Upper lobe of left lung (tissue), 6 donors: ENCODE measurements around the gene ATF3. TPM values are rescaled to one million over a fixed set of nuclear protein-coding genes. Genes with fewer than 3 reads are reported as not detected.

Experiments used
- ATAC-seq, 2 donors: fragments of 200-7000 bp; cut with Tn5 transposase; one replicate each; pipeline ENCODE4 v1.9.1; 2022; ENCODE audit warnings: mild to moderate bottlenecking in 2 of 2, moderate library complexity in 2 of 2; ENCODE audit not compliant: low FRiP score in 2 of 2
- DNase-seq, 2 donors: peaks; one replicate each; pipeline ENCODE4 v3.0.0-alpha.2; 2019 to 2020
- H3K27ac ChIP-seq, 4 donors: fragments of 200-600 bp; sonication (generic); one replicate each; pipeline ENCODE4 v1.5.1; 2016 to 2019
- H3K27me3 ChIP-seq, 4 donors: fragments of 200-600 bp; sonication (generic); one replicate each; pipeline ENCODE4 v1.5.1; 2017 to 2019
- H3K36me3 ChIP-seq, 4 donors: fragments of 200-600 bp; sonication (generic); one replicate each; pipeline ENCODE4 v1.5.1; 2016 to 2019
- H3K4me1 ChIP-seq, 4 donors: fragments of 200-600 bp; sonication (generic); one replicate each; pipeline ENCODE4 v1.5.1; 2018 to 2019
- H3K4me3 ChIP-seq, 4 donors: fragments of 200-600 bp; sonication (generic); one replicate each; pipeline ENCODE4 v1.5.1; 2017 to 2019; ENCODE audit warnings: mild to moderate bottlenecking in 2 of 4, moderate library complexity in 1 of 4
- H3K9me3 ChIP-seq, 4 donors: fragments of 200-600 bp; sonication (generic); one replicate each; pipeline ENCODE4 v1.5.1; 2018 to 2019
- EP300 ChIP-seq, 4 donors: sonication (generic); formaldehyde crosslinking; IDR thresholded peaks; one replicate each; pipeline ENCODE4 v1.5.1; 2017; ENCODE audit warnings: antibody characterized with exemption in 4 of 4, control low read depth in 2 of 4
- POLR2A ChIP-seq, 4 donors: fragments of 450-650 bp; IDR thresholded peaks; one replicate each; pipeline ENCODE4 v1.5.1; 2016 to 2017; ENCODE audit warnings: antibody characterized with exemption in 4 of 4, mild to moderate bottlenecking in 2 of 4
- POLR2AphosphoS5 ChIP-seq, 2 donors: sonication (generic); formaldehyde crosslinking; IDR thresholded peaks; one replicate each; pipeline ENCODE4 v1.5.1; 2017; ENCODE audit warnings: antibody characterized with exemption in 2 of 2
- WGBS, 2 donors: methylation state at CpG; one replicate each; pipeline ENCODE4 v1.1.5; 2017 to 2018; 5-methylcytosine and 5-hydroxymethylcytosine counted together
- total RNA-seq, 6 donors: library from RNA; depleted of rRNA in 4 of 6; stranded (reverse); fragments of >200 nt in 4 of 6; gene quantifications; one replicate each; pipeline versions ENCODE4 v1.1.0 to v1.2.1, GENCODE V29; 2016 to 2021
- TF ChIP-seq, protein P1 (sequence below), 6 experiments: fragments of 450-650 bp in 4 of 6; fragments of 200-600 bp in 2 of 6; sonication (generic) in 2 of 6; IDR thresholded peaks; one replicate each; pipeline ENCODE4 v1.5.1; 2016 to 2019; ENCODE audit warnings: antibody characterized with exemption in 6 of 6
- donor health status: DM: no; HTN: no; CAD: no; lungs with moderate emphysema.
- donor health status: DM: no; HTN: yes; CAD: no; lungs with severe emphysema.

ATF3 gene
- total RNA-seq, 6 donors from 2014 or later, result 7.3 to 69.3 (median 21.2) TPM

DNA sequence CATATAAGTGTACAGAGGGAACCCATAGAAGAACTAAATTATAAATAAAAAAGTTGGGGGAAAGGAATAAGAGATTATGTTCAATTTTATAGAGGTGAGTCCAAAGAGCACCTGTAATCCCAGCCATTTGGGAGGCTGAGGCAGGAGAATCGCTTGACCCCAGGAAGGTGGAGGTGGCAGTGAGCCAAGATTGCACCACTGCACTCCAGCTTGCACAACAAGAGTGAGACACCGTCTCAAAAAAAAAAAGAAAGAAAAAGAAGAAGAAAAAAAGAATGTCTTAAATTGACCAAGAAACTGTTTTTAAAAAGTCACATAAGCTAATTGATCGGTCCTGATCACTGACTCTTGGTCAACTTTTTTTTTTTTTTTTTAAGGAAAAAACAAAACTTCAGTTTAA, 19.1 kb upstream of the ATF3 start:
- Histone ChIP-seq H3K27ac (no peak overlapping the region), H3K9me3 (no peaks in the 10 kb centered on the region), H3K4me1 (no peaks in the 10 kb centered on the region), H3K36me3 (no peaks in the 10 kb centered on the region), H3K4me3 (no peak overlapping the region), H3K27me3 (no peaks in the 10 kb centered on the region)
- 51 to 64% methylated on average over 3 of the region's 3 CpGs for WGBS, 2 donors
- DNase-seq, result peak in 1 of 2 donors; percentile 39
- TF ChIP-seq EP300 (IDR thresholded peaks at IDR 0.05) (no peak), POLR2AphosphoS5 (IDR thresholded peaks at IDR 0.05) (peak in 1 of 2 donors; percentile 37), POLR2A (IDR thresholded peaks at IDR 0.05) (no peak)
- TF ChIP-seq, protein P1, sequence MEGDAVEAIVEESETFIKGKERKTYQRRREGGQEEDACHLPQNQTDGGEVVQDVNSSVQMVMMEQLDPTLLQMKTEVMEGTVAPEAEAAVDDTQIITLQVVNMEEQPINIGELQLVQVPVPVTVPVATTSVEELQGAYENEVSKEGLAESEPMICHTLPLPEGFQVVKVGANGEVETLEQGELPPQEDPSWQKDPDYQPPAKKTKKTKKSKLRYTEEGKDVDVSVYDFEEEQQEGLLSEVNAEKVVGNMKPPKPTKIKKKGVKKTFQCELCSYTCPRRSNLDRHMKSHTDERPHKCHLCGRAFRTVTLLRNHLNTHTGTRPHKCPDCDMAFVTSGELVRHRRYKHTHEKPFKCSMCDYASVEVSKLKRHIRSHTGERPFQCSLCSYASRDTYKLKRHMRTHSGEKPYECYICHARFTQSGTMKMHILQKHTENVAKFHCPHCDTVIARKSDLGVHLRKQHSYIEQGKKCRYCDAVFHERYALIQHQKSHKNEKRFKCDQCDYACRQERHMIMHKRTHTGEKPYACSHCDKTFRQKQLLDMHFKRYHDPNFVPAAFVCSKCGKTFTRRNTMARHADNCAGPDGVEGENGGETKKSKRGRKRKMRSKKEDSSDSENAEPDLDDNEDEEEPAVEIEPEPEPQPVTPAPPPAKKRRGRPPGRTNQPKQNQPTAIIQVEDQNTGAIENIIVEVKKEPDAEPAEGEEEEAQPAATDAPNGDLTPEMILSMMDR (IDR thresholded peaks at IDR 0.05), result no peak
- no peak for ATAC-seq

DNA sequence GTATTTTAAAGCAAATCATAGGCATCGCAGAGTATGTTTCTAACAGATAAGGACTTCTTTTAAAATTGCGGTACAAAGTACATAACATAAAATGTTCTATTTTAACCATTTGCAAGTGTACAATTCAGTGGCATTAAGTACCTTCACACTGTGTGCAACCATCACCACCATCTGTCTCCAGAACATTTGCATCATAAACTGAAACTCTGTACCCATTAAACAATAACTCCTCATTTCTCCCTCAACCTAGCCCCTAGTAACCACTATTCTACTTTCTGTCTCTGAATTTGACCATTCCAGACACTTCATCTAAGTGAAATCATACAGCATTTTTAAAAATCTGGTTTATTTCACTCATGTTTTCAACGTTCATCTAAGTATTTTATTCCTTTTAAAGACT, 16.6 kb upstream of the ATF3 start:
- WGBS, 2 donors, result 81 to 84% methylated on average over 3 of the region's 3 CpGs
- DNase-seq (no peak), ATAC-seq (no peak)
- H3K4me3 ChIP-seq, result no peak overlapping the region
- TF ChIP-seq, protein P1 (IDR thresholded peaks at IDR 0.05), result no peak
- TF ChIP-seq POLR2AphosphoS5 (IDR thresholded peaks at IDR 0.05), result no peak
- no peak for TF ChIP-seq EP300 (IDR thresholded peaks at IDR 0.05)
- TF ChIP-seq POLR2A (IDR thresholded peaks at IDR 0.05), result no peak
- no peak overlapping the region for H3K27ac ChIP-seq
- H3K4me1 ChIP-seq, result peaks cover 0 to 14% (median 5%) of the 10 kb centered on the region in 4 donors
- H3K36me3 ChIP-seq, result no peaks in the 10 kb centered on the region
- no peaks in the 10 kb centered on the region for H3K9me3 ChIP-seq
- no peaks in the 10 kb centered on the region for H3K27me3 ChIP-seq

DNA sequence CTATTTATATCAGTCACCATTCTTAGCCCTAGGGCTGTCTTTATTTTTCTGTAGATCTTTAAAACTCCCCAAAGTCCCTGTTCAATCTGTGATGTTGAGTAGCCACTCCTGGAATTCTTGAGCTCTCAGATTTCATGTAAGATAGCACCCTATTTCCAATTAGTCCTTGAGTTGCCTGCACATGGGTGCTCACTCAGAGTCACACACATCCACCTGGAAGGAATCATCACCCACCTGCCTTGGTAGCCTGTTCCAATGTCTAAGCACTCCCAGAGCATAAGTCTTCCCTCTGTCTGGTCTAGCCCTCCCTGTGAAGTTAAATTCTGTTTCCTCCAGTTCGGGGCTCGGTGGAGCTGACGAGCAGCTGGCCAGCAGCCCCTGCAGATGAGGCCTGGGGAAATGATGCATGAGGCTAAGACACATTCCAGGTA, 14.7 kb upstream of the ATF3 start:
- Histone ChIP-seq H3K36me3 (no peaks in the 10 kb centered on the region), H3K4me3 (no peak overlapping the region), H3K9me3 (no peaks in the 10 kb centered on the region), H3K27me3 (no peaks in the 10 kb centered on the region), H3K27ac (no peak overlapping the region), H3K4me1 (peaks cover 0 to 14% (median 5%) of the 10 kb centered on the region in 4 donors)
- 86 to 90% methylated on average over 3 of the region's 3 CpGs for WGBS, 2 donors
- ATAC-seq, result no peak
- DNase-seq, result peak in 1 of 2 donors; percentile 16
- no peak for TF ChIP-seq POLR2A (IDR thresholded peaks at IDR 0.05)
- TF ChIP-seq, protein P1 (IDR thresholded peaks at IDR 0.05), result no peak
- TF ChIP-seq POLR2AphosphoS5 (IDR thresholded peaks at IDR 0.05), result no peak
- no peak for TF ChIP-seq EP300 (IDR thresholded peaks at IDR 0.05)

DNA sequence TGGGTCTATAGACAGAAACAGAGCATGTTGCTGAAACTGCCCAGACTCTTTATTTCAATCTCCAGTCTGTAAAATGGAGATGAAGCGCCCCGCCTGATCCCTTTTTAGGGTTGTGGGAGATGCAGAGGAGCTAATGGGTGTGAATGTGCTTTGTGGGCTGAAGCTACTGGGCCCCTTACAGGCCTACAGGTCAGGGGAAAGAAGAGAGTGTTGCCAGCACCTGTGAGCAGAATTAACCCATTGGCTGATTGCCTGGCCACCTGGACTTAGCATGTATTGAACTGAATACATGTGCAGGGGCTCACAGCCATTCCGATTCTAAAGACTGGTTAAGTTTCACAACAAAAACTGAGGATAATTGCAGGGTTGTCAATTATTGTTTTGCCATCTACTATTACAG, 13.9 kb upstream of the ATF3 start:
- Histone ChIP-seq H3K9me3 (no peaks in the 10 kb centered on the region), H3K4me1 (peaks cover 0 to 14% (median 5%) of the 10 kb centered on the region in 4 donors), H3K27me3 (no peaks in the 10 kb centered on the region), H3K4me3 (no peak overlapping the region), H3K27ac (no peak overlapping the region), H3K36me3 (no peaks in the 10 kb centered on the region)
- TF ChIP-seq, protein P1 (IDR thresholded peaks at IDR 0.05), result no peak
- TF ChIP-seq POLR2A (IDR thresholded peaks at IDR 0.05), result no peak
- TF ChIP-seq EP300 (IDR thresholded peaks at IDR 0.05), result no peak
- no peak for TF ChIP-seq POLR2AphosphoS5 (IDR thresholded peaks at IDR 0.05)
- DNase-seq (no peak), ATAC-seq (no peak)
- 84 to 100% methylated on average over 3 of the region's 3 CpGs for WGBS, 2 donors

DNA sequence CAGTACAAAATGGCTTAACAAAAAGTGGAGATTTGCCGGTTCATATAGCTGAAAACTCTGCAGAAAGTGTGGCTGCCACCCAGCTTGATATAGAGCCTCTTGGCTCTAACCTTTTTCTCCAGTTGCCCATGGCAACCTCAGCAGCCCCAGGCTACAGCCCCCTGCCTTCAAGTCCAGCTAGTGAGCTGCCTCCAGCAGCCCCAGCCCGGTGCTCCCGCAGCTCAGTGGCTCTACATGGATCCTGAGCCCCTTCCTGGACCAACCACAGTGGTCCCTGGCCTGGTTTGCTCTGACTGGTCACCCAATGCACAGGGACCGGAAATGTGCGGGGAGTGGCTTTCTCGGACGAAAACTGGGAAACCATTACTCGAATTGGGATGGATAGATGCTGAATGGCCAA, 13.3 kb upstream of the ATF3 start:
- DNase-seq, result peak in 1 of 2 donors; percentile 39
- peaks cover 0 to 14% (median 5%) of the 10 kb centered on the region in 4 donors for H3K4me1 ChIP-seq
- WGBS, 2 donors, result 97 to 98% methylated on average over 8 of the region's 8 CpGs
- no peak for TF ChIP-seq EP300 (IDR thresholded peaks at IDR 0.05)
- TF ChIP-seq, protein P1 (IDR thresholded peaks at IDR 0.05), result no peak
- no peak for TF ChIP-seq POLR2A (IDR thresholded peaks at IDR 0.05)
- no peak for TF ChIP-seq POLR2AphosphoS5 (IDR thresholded peaks at IDR 0.05)
- H3K4me3 ChIP-seq, result no peak overlapping the region
- no peaks in the 10 kb centered on the region for H3K36me3 ChIP-seq
- ATAC-seq, result no peak
- no peaks in the 10 kb centered on the region for H3K9me3 ChIP-seq
- H3K27ac ChIP-seq, result peak overlapping the region; percentile 26 to 73 (median 63)
- no peaks in the 10 kb centered on the region for H3K27me3 ChIP-seq
